AG09309 (cell line): ENCODE data around the gene POU3F1.
A peak's percentile ranks its signal among the peaks of the same experiment; 100 is the strongest.

ENCODE experiments used
- DNase-seq: peaks from one replicate; pipeline ENCODE4 v3.0.0-alpha.2; 2010; ENCODE audit warnings: low read depth
- H3K4me3 ChIP-seq: 2 replicates; pipeline ENCODE4 v1.5.1; 2011; ENCODE audit warnings: mild to moderate bottlenecking, low read depth, low read length, moderate library complexity; ENCODE audit not compliant: control insufficient read depth
- CTCF ChIP-seq: IDR thresholded peaks from 2 replicates; pipeline ENCODE4 v1.5.1; 2011; ENCODE audit warnings: mild to moderate bottlenecking, low read depth, low read length, inconsistent platforms; ENCODE audit not compliant: insufficient read depth, control insufficient read depth; ENCODE audit errors: missing control alignments

The POU3F1 gene

DNA sequence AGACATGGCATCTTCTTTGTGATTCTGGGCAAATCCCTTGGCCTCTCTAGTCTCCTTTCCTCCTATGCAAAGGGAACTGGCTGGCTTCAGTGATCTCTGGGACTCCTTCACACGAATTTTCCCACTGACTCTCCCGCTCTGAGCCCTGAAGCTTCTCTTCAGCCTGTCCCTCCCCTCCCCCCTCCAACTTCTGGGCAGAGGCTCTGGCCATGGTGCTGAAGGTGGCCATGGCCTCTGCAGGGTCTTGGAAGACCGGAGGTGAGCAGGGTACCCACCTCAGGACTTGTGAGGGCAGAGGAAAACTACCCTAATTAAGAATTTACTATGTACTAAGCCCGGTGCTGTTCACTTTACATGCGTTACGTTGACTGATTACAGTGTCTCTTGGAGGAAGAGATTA is 29.4 kb upstream of the POU3F1 start:
- DNase-seq, result no peak
- H3K4me3 ChIP-seq, result no peak overlapping the region
- no peak for TF ChIP-seq CTCF

DNA sequence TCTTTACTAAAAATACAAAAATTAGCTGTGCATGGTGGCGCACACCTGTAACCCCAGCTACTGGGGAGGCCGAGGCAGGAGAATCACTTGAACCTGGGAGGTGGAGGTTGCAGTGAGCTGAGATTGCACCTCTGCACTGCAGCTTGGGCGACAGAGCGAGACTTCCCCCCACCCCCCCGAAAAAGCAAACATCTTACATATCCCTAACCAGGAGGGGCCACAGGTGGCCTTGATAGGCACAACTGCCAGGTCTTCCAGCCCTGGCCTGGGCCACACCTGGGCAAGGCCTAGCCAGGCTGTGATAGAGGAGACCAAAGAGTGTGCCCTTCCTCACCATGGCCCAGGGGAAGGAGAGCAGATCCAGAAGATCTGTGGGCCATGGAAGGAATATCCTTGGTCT is 28.6 kb upstream of the POU3F1 start:
- no peak for DNase-seq
- no peak for TF ChIP-seq CTCF

GRCh38 chr1:38074302-38074677 is 27.7 kb upstream of the POU3F1 start:
- H3K4me3 ChIP-seq, result no peak overlapping the region
- TF ChIP-seq CTCF, result no peak
- DNase-seq, result no peak

More for the DNA sequence above, 28.6 kb upstream of the POU3F1 start:
- no peak overlapping the region for H3K4me3 ChIP-seq

DNA sequence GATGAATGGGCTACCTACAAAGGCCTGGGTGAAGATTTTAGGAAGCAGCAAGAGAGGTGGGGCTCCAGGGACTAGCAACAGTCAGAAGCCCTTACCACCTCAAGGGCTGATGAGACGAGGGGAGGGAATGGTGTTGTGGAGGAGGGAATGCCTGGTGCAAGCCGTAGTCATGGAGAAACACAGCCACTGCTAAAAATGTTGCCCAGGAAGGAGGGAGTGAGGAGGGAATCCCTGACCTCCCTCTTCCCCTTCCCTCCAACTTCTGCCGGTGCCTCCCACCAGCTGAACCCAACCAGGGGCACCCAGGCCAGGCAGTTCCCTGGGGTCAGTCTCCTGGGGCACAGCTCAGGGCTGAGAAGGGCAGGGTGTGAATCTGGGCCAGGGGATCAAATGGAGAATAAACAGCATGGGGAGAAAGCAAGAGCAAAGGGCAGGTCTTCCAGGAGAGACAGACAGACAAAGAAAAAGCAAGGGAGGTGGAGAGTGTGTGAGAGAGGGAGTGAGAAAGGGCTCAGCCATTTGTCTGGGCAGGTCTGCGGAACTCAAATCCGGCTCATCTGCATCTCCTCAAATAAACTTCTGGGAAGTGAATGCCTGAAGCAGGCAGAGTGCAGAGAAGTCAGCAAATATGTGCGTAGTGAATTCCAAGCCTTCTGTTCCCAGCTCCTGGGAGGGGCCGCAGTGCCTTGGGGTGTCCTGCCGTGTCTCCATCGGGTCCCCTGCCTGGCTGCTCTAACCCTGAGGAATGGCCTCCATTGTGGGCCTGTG is 27.1 kb upstream of the POU3F1 start:
- no peak overlapping the region for H3K4me3 ChIP-seq
- no peak for TF ChIP-seq CTCF
- DNase-seq, result no peak

DNA sequence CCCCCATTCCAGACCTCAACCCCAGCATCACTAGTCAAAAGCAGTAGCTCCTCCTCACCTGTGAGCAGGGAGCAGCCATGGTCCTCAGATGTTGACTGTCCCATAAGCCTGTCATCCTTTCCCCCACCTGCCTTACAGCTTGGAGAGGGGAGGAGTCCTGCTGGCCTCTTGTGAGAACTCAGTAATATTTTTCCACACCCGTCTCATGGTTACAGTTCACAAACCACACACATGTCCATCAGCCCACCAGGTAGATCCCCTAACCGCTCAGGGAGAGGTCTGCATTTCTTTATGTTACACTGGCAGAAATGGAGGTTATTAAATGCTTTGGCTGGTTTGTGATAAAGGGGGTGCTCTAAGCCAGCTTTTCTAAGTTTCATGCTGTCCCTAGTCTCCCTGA is 26.3 kb upstream of the POU3F1 start:
- TF ChIP-seq CTCF, result no peak
- H3K4me3 ChIP-seq, result no peak overlapping the region
- DNase-seq, result no peak

DNA sequence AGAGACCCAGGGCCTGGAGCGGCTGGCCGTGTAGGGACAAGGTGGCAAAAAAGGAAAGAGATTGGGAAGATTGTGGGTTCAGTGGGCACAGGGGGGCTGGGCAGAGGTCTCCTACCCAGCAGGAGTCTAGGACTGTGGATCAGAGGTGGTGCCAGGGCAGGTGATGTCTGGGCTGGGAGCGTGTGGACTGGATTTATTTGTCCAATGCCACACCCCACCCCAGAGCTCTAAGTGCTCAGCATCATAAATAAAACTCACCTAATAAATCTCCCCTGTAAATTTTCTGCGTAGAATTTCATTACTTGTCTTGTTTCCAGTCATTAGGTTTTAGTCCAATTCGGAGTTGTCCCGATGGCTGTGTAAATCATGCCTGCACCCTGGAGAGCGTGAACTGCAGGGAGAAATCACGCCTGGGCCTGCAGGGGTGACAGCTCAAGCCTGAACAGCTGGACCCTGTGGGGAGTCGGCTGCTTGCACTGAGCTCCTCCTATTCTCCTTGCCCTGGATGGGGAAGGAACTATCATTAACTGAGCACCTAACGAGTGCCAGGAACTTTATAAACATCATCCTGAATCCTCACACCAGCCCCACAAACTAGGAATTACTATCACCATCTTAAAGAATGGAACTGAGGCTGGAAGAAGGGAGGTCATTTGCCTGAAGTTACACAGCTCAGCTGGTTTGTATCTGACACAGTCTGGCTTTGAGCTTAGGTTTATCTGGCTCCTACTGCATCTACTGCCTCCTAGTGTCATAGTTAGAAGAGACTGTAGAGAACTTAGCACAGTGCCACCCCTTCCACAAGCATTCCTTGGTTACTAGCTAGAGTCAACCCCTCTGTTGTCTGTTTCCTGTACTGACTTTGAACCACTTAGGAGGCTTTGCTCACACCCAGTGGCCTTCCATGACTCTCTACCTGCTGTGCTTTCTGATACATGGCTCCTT is 25.0 kb upstream of the POU3F1 start:
- H3K4me3 ChIP-seq, result no peak overlapping the region
- peak; percentile 7 for DNase-seq
- peak; percentile 53 for TF ChIP-seq CTCF
